GM21576 (cell line): ENCODE results near the gene SYNE1.

Experiments
- ATAC-seq: cut with Tn5 transposase; IDR thresholded peaks from one replicate; pipeline ENCODE4 v1.9.1; 2021; ENCODE audit warnings: mild to moderate bottlenecking, moderate library complexity; ENCODE audit not compliant: unreplicated experiment

Gene SYNE1

DNA sequence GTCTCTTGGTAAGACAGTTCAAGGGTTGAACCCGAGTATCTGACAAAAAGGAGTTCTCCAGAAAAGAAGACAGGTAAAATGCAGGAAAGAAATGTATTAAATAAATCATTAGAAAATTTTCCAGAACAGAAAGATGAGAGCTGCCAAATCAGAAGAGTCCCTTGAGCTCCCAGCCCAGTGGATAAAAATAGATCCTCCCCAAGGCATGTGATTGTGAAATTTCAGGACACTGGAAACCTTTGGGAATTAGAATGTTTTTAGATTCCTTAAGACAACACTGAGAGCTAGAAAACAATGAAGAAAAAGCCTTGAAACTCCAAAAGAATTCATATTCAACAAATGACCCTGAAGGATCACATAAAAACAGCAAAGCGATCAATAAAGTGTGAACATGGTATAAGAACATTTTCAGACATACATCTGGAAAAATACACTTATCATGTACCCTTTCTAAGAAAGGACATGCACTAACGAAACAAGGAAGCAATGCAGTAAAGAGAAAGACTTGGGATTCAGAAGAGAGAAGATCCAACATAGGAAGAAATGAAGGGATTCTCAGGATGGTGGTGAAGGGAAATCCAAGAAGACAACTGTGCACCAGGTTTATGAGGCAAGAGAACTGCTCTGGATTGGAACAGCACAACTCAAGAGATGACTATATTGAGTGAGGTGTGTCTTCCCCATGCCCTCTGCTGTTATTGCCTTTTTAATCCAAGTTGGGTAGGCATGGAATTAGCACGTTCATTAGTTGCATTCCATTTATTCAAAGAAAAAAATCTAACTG is 390.4 kb downstream of the SYNE1 start:
- ATAC-seq = no peak

DNA sequence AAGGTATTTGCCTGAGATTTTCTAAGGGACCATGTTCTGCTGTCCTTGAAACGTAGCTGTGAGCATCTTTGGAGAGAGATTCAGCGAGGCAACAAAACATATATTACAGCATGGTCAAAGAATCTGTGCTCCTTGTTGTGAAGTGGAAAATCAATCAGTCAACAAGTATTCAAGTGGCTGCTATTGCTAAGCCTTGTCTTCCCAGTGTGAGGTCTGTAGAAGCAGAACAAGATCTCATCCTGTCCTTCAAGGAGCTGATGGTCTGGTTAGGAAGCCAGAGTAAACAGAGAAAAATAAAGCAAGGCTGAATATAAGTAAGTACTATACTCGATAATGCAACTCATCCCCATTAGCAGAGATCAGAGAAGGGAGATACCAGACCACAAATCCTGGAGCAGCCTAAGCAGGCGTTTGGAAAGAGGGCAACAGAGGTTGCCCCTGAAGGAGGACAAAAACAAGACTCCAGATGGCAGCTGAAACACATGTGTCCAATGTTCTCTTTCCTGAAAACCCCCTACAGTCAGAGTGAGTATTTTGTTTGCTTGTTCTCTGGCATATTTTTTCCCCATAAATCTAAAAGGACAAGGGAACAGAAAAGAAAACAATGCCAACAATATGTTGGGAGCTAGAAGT is 392.0 kb downstream of the SYNE1 start:
- ATAC-seq = no peak

DNA sequence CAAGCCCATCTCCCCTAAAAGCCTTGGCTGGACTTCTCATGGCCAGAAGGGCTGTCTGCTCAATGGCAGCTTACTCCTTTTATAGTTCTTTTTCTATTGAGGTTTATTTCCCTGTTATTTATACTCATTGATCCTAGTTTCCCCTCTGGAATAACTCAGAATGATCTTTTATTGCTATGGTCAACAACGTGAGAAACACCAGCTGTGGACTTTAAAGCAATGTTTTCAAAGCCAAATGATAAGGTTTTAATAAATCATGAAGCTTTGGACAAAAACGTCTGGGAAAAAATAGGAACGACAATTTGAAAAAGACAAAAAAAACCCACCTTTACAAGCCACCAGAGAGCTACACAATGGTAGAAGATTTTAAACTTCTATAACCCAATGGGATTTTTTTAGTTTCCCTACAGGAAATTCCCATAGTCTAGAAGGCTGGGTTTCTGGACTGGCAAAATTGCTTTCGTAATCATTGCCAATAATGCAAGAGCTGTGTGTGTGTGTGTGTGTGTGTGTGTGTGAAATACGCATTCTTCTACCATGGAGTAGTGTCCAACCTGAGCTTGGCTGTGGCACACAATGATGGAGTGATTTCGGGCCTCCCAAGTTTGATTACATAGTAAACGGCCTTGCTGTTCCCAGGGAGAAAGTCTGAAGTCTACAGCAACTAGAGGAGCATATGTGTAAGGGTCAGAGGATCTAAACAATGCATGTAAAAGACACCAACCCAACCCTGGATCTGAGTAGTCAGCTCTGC is 396.0 kb downstream of the SYNE1 start:
- ATAC-seq = no peak

DNA sequence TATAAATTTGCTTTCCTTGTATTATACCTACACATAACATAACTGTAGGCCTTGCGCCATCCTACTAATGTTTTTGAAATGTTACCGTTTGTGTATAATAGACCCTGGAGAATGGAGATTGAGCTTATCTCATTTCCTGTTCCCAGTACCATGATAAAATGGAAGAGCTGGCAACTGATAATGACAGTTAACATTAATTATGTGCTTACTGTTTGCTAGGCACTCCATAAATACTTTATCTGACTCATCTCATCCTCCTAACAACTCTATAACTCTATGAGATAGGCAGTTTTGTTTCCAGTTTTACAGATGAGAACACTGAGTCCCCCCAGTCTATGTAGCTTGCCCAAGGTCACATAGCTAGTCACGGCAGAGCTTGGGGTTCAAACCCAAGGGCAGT is 396.7 kb downstream of the SYNE1 start:
- ATAC-seq = no peak

DNA sequence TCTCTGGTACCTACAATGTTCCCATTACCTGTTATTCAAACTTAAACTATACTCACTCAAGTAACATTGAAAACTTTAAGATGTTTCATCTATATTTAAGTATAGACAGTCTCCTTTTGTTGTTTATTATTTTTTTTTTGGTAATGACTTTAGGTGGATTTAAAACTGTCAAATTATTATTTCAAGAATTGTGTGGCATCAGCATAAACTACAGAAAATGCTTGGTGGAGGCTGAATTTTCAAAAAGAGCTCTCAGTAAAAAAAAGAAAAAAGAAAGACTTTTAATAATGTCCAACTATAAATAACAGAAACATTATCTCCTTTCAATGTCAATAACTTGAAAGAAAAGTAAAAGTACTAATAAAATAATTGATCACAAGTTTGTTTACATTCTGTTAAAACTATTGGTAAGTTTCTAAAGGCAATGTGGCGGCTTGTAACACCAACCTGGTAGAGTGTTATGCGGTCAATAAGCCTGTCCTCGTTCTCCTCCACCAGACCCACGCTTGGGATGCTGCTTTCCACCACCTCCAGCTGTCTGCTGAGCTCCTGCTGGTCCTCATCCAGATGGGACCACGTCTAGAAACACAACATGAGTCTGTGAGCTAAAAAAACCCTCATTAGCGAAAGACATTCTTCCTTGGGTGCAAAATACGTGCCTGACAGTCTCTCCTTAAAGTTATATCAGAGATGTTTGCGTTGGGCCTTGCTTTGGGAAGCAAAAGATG is 400.6 kb downstream of the SYNE1 start:
- ATAC-seq = no peak

DNA sequence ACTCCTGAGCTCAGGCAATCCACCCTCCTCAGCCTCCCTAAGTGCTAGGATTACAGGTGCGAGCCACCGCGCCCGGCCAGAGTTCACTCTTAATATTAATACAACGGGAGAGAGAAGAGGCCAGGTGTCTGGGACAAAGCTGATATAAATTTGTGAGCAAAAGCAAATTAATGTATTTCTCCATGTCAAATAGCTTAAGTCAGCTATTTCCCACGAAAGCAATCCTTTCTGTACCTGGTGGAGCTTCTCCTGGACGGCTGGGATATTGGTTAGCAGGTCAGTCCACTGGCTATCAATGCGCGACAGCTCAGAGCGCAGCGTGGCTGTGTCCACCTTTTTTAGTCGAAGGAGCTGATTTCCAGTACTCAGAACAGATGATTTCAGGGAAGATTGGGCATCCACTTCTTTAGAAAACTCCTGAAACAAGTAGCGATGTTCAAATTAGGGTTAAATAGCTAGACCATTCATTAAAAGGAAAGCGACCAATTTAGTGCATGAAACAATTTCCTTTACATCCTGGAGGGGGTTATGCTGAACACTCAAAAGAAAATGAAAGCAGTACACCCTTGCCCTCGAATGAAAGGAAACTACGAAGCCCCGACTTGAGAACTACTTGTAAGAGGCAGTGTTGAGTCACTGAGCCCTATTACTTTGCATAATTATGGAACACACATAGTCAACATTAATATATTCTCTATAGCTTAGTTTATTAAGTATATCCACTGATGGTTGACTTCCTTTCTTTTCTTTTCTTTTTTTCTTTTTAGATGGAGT is 403.4 kb downstream of the SYNE1 start:
- no peak for ATAC-seq

DNA sequence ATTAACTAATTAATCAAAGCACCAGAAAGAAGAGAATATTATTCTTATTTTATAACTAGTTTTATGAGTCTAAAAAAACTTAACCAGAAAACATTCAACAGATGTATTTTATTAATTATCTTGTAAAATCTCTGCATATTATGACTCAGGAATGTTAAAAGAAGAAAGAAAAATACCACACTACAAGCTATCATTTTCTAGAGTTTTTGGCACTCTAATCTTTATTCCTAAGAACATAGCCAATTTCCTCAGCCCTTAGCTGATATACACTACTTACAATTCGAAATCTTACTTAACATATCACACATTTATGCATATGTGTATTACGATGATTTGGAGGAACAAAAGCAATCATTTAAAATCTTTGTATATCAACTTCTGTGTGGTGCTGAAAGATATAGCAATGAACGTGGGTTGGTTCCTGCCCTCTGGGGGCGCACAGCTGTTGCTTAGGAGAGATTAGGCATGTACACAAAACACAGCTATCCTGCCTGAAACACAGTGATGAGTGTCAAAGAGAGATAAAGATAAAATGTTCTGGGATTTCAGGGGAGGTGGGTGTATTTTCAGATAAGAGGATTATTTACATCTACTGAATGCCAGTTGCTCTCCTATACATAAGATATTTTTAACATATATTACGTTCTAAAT is 404.5 kb downstream of the SYNE1 start:
- ATAC-seq = no peak

DNA sequence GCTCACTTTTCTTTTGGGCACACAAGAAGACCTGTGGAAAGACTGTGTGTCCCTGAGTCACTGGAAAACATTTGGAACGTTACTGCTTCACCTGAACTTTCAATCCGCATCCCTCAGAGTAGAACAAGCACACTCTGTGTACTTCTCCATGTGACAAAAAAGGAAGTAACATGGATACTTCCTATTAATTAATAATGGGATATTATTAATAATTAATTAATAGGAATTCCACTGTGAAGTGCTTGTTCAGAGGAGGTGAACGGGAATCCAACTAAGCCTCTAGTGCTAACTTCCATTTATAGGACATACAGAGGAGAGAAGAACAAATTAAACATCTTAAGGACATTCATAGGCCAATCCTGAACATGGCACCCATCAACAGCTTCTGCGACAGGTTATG is 407.8 kb downstream of the SYNE1 start:
- ATAC-seq = no peak

DNA sequence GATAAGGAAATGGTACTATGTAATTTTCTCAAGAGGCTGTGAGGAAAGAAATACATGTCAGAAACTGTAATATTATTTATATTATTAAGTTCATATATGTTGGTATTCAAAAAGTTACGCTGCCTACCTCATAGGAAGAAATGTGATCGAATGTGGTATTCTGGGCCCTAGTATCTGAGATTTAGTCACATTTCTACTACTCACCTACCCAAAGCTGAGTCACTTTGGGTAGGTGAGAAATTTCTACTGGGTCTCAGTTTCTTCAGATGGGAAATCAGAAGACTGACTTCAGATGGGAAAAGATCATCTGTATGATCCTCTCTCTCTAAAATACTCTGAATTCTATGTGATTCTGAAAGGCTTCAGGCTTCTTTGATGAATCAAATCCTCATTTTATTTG is 411.0 kb downstream of the SYNE1 start:
- no peak for ATAC-seq

DNA sequence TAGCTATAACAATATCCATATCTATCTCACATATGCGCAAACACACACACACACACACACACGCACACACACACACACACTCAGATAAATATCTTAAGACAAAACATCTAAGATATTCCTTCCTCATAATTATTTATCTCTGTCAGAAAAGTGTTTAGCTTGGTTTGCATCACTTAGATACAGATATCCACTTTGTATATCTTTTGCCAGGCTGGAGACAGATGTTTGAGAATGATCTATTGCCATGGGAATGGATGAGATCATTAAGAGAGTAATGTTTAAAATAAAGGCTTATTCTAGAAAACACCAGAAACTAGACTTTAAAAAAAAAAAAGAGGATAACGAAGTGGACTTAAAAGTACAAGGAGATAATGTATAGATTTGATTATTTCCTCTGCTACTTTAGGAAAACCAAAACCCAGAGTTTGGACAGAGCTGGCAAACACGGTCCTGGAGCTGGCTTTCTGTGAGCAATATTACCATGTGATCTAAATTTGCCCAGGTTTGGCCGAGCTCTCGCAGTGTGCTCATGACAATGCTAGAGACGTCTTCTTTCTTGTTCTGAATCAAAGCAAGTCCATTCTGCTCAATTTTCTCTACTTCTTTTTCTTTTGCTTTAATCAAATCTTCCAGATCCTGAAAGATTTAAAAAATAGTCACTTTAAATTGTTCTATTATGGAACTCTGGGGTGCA is 411.8 kb downstream of the SYNE1 start:
- ATAC-seq = no peak

DNA sequence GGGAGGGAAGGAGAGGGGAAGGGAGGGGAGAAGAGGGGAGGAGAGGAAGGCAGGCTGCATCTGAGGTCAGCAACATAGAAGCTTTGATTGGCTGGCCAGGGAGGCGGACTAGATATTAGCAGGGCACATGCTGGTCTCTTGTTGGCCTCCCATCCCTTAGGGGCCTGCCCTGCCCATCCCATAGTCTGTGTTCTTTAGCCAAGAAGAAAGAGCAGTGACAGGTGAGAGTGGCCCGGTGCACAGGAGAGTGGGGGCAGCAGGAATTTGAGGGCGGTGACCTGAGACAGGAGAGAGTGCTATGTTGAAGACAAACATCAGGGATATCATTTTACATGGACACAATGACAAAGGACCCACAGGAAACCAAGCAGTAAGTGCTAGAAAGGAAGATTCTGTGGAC is 413.5 kb downstream of the SYNE1 start:
- ATAC-seq = no peak

DNA sequence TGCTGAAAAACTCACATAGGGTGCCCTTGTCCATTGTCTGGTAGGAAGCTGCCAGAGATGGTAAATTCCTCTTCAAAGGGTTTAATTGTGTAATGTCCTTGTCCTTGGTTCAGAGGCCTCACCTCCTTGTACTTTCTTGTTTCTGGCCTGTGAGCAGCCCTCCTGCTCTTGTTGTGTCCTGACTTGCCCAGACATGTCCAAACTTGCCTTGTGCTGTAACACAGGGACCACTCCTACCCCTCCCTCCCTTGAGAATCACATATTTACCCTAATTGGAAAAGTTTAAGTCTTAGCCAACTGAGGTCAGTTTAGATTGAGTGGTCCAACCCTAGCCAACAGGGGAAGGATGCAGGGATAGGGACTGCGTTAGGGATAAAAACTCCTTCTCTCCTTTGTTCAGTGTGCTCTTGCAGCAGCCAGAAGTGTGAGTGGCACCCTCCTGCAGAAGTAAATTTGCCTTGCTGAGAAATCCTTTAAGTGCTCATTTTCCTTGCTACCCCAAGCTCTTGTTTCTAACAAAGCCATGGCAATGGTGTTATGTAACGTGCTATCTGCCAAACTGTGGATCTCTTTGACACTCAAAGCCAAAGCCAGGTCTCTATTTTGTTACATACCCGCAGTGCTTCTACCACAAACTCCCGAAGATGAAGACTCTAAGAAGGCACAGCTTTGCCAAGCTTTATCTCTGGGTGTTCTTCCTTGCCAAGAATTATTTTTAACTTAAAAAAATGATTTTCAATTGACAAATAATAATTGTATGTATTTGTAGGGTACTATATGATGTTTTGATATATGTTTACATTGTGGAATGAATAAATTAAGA is 415.1 kb downstream of the SYNE1 start:
- no peak for ATAC-seq

DNA sequence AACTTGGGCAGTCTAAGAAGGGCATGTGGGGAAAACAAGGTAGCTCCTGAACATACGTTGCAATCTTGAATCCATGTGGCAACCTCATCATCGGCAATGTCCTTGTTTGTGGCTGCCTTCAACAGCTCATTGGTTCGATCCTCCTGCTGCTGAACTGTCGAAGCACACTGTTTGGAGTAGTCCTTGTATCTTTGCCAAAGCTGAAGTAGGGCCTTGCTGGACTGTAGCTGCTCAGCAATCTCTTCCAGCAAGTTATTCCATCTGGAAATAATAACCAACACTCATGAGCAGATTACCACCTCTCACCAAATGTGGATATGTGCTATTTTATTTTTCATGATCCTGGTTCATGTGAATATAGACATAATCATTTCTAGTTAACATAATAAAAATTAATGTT is 416.4 kb downstream of the SYNE1 start:
- no peak for ATAC-seq

DNA sequence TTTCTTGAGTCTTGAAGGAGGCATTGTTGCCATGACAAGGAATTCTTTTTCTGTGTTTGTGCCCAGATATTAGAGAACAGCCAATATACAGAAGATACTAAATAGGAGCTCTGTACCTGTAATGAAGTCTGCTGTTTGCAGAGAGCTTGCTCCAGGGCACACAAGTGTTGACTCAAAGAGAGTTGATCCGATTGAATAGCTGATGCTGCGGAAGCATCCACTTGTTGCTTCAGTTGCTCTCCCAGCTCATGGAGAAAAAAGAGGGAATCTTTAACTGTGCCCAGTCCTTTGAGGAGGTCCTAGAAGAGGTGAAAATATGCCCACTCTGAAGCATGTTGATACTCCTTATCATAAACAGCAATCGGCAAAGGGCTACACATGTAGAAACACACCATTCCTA is 418.3 kb downstream of the SYNE1 start:
- no peak for ATAC-seq

DNA sequence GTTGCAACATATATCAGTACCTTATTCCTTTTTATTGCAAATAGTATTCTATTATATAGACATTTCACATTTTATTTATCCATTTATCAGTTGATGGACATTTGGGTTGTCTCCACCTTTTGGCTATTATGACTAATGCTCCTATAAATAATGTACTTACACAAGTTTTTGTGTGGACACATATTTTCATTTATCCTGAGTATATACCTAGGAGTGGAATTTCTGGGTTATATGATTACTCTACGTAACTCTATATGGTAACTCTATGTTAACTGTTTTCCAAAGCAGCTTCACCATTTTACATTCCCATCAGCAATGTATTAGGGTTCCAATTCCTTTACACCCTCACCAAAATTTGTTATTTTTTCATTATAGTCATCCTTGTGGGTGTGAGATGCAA is 424.7 kb downstream of the SYNE1 start:
- no peak for ATAC-seq

DNA sequence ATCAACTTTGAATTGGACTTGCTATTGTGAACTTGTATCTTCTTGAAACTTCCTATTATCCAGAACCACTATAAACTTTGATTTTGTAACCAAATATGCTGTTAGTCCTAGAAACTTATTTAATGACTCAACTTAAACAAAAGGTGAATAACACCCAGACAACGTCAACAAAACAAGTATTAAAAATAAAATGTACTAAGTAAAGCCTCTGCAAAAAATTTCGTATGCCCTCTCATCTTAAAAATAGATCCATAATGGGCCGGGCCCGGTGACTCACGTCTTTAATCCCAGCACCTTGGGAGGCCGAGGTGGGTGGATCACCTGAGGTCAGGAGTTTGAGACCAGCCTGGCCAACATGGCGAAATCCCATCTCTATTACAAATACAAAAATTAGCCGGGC is 428.0 kb downstream of the SYNE1 start:
- ATAC-seq = no peak

DNA sequence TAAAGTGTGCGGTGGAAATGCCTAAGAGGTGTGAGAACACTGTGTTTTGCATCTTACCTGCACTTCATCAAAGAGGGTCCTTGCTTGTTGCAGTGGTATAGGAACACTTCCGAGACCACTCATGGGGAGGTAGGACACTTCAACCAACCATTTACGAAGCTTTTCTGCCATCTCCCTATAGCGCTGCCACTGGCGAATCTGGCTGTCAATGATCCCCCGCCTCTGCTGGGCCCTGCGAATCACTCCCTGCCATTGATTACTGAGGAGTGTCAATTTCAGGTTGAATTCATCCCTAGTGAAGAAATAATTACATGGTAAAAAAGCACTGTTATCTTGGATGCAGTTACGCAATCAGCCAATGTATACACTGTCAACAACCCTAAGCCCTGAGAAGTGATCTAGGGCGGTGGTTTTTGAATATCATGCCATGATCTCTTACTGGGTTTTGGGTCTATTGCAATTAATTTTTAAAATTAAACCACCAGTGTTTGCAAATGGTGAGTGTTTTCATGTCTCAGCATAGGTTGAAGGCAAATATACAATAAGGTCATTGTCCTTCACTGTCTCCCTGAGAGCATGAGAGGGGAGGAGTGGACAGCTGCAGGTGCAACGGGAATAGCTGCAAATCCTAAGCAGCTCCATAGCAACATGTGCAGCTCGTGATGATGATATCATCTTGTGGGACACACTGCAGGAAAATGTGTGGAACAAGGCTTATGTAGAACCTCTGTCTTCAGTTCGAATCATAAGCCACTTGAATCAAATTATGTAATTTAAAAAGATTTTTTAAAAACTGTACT is 429.0 kb downstream of the SYNE1 start:
- ATAC-seq = no peak
